ENCODE measurements around the gene HMG20A. TPM values are rescaled to one million over a fixed set of nuclear protein-coding genes. Genes with fewer than 3 reads are reported as not detected.

The HMG20A gene
- polyA plus RNA-seq, 1 experiment, result 31.0 TPM

- TF ChIP-seq, protein P1, sequence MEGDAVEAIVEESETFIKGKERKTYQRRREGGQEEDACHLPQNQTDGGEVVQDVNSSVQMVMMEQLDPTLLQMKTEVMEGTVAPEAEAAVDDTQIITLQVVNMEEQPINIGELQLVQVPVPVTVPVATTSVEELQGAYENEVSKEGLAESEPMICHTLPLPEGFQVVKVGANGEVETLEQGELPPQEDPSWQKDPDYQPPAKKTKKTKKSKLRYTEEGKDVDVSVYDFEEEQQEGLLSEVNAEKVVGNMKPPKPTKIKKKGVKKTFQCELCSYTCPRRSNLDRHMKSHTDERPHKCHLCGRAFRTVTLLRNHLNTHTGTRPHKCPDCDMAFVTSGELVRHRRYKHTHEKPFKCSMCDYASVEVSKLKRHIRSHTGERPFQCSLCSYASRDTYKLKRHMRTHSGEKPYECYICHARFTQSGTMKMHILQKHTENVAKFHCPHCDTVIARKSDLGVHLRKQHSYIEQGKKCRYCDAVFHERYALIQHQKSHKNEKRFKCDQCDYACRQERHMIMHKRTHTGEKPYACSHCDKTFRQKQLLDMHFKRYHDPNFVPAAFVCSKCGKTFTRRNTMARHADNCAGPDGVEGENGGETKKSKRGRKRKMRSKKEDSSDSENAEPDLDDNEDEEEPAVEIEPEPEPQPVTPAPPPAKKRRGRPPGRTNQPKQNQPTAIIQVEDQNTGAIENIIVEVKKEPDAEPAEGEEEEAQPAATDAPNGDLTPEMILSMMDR (IDR thresholded peaks at IDR 0.05; ENCODE audit: insufficient read depth, low read depth, low read length), result no peak
- ChIA-PET CTCF (interaction anchor here (1.0 to 2.9 kb wide), 2 partner anchors 36 to 400 kb away, joined by 3 to 15 read pairs; no protein-coding TSS in a partner anchor), POLR2A (no interaction called here)
- Histone ChIP-seq H3K27me3 (ENCODE audit: control insufficient read depth, insufficient read depth, low read length) (no peaks in the 10 kb centered on the region), H3K36me3 (ENCODE audit: control insufficient read depth, insufficient read depth, low read length) (no peaks in the 10 kb centered on the region), H3K4me3 (ENCODE audit: low read depth, low read length) (no peak overlapping the region)
- DNase-seq (ENCODE audit: low read depth), result no peak
Measured at GRCh38 chr15:77507143-77507897, 86.6 kb downstream of the HMG20A start.

DNA sequence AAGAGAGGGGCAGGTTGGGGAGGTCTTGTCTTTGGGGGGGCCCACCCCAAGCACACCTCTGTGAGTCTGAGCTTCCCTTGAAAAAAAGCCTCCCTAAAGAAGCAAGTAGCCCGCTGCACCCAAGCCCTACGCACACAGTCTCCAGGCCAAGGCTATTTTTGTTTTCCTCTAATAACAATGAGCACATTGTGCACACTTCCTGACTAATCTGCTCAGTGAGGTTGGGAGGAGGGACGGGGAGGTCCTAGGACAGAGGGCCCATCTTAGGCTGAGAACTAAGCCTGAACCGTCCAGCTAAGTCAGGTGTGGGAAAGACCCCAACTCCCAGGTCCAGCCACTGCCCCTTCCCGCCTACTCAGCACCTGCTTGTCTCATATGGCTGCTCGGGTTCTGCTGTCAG, 87.2 kb downstream of the HMG20A start:
- Histone ChIP-seq H3K27me3 (ENCODE audit: control insufficient read depth, insufficient read depth, low read length) (no peaks in the 10 kb centered on the region), H3K4me3 (ENCODE audit: low read depth, low read length) (no peak overlapping the region), H3K36me3 (ENCODE audit: control insufficient read depth, insufficient read depth, low read length) (no peaks in the 10 kb centered on the region)
- TF ChIP-seq, protein P1 (IDR thresholded peaks at IDR 0.05; ENCODE audit: insufficient read depth, low read depth, low read length), result no peak
- CTCF ChIA-PET, result interaction anchor here (1.0 to 2.9 kb wide), 2 partner anchors 35 to 401 kb away, joined by 3 to 15 read pairs; no protein-coding TSS in a partner anchor
- POLR2A ChIA-PET, result no interaction called here
- no peak for DNase-seq (ENCODE audit: low read depth)

DNA sequence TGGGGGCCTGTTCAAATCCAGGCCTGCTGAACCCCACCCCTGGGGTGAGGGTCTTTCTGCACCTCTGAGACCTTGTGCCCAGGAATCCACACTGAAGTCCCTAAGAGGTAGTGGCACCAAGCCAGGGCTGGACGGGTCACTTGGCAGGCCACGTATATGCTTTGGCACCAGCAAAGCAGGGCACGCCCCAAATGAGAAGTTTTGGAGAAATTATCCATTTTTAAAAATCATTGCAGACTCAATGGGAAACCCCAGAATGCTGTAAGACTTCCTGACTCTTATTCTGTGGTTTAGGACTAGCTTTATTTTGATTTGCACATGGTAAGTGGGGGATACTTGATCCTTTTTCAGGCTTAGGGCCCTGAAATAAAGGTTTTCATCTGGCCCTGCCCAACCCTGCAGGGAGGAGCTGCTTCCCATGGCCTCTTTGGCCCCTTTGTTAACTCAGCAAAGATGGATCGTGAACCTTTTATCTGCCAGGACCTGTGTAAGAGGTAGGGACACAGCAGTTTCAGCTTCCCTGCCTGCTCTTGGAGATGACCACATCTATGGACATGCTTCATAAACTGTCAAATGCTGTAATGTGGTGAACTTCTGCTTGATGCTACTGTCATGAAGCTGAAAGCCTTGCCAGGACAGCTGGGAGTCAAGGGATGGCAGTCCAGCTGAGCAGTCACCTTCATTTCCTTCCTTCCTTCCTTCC, 88.0 kb downstream of the HMG20A start:
- DNase-seq (ENCODE audit: low read depth), result no peak
- Histone ChIP-seq H3K27me3 (ENCODE audit: control insufficient read depth, insufficient read depth, low read length) (no peaks in the 10 kb centered on the region), H3K36me3 (ENCODE audit: control insufficient read depth, insufficient read depth, low read length) (no peaks in the 10 kb centered on the region), H3K4me3 (ENCODE audit: low read depth, low read length) (no peak overlapping the region)
- CTCF ChIA-PET, result interaction anchor here (0.6 to 2.9 kb wide), 3 partner anchors 11 to 106 kb away, joined by 4 to 15 read pairs (median 5); no protein-coding TSS in a partner anchor
- POLR2A ChIA-PET, result no interaction called here
- TF ChIP-seq, protein P1 (IDR thresholded peaks at IDR 0.05; ENCODE audit: insufficient read depth, low read depth, low read length), result no peak

DNA sequence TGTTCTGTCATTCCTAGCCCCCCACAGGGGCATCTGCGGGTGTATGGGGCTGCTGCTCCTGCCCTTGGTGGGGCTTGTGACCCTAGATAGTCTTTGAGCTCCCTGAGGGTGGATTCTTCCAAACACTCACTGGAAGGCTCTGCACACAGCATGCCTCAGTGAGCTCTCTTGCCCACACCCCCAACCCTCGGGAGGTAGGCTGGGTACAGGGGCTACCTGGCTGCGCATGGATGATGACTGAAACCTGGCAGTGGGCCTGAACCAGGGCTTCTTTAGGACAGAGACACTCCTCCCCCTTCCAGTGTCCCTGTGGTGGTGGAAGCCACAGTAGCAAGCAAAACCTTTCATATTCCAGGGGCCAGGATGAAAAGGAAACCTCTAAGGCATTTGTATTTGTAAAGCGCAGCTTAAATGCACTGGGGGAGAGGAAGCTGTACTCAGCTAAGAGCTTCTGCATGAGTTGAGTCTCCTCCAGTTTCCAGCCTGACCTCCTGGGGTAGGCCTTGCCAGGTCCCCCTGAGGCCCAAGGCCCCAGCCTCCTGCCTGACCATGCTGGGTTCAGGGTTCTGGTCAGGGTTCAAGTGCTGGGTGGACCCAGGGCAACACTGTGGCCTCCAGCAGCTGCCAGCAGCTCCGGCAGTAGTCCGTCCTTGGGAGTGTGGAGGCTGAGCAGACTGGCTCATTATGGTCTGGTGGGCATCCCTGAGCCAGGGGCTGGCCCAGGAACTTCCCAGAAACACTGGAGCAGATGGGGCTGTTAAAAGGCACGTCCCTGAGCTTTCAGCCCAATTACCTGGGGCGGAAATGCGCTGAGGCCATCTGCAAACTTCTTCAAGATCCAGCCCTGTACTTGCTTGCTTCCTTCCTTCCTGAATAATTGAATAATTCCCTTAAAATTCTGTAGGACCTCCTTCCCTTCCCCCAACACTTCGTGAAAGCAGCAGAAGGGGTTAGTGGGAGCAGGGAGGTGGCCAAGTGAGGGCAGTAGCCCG, 89.7 kb downstream of the HMG20A start:
- POLR2A ChIA-PET, result no interaction called here
- TF ChIP-seq, protein P1 (IDR thresholded peaks at IDR 0.05; ENCODE audit: insufficient read depth, low read depth, low read length), result no peak
- H3K36me3 ChIP-seq (ENCODE audit: control insufficient read depth, insufficient read depth, low read length), result no peaks in the 10 kb centered on the region
- DNase-seq (ENCODE audit: low read depth), result no peak
- no peak overlapping the region for H3K4me3 ChIP-seq (ENCODE audit: low read depth, low read length)
- H3K27me3 ChIP-seq (ENCODE audit: control insufficient read depth, insufficient read depth, low read length), result no peaks in the 10 kb centered on the region
- CTCF ChIA-PET, result interaction anchor here (0.7 to 2.9 kb wide), 2 partner anchors 16 to 33 kb away, joined by 3 to 15 read pairs; no protein-coding TSS in a partner anchor
